ENCODE results near the gene PLPPR1. TPM values are rescaled to one million over a fixed set of nuclear protein-coding genes. Genes with fewer than 3 reads are reported as not detected.

PLPPR1 gene
- 5.0 TPM for total RNA-seq
- long read RNA-seq, partial matches to known transcripts: 1 of 9 reads
- long read RNA-seq, other reads (novel, unspliced or antisense): 2 of 9 reads

- Histone ChIP-seq H3K9me3 (no peaks in the 10 kb centered on the region), H3K27ac (no peak within 1 kb of the TSS), H3K4me1 (no peaks in the 10 kb centered on the region), H3K36me3 (no peaks in the 10 kb centered on the region), H3K27me3 (peaks cover 22% of the 10 kb centered on the region), H3K4me3 (peak within 1 kb of the TSS; percentile 45)
- DNase-seq: peak; percentile 88
- peak; percentile 94 for ATAC-seq
- TF ChIP-seq CTCF (IDR thresholded peaks at IDR 0.05): no peak
- intact Hi-C loops (cut with DNase I): no loop called here
Measured at GRCh38 chr9:101028346-101029314, at the start of gene PLPPR1. TSS of gene PLPPR1 (plus strand) at chr9:101028727.

DNA sequence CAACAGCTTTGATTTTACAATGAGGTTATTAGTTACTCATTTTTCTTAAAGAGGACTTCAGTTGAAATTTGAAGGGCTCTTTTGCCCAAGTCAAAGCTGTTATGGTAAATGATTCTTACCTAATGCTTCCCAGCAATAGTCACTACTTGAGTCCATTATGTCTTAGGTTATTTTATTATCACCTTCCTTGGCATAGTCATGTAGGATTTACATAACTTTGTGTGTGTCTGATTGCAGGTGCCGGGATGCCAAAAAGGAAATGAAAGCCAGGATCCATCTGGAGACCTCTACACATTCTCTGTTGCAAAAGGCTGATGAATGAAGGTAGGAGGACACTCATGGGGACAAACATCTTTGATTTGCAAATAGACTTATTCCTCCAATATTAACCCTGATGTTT is 38.8 kb upstream of the PLPPR1 start:
- TF ChIP-seq CTCF (IDR thresholded peaks at IDR 0.05): no peak
- no peak overlapping the region for H3K27ac ChIP-seq
- H3K36me3 ChIP-seq: no peaks in the 10 kb centered on the region
- intact Hi-C loops (cut with DNase I): no loop called here
- peak; percentile 62 for ATAC-seq
- DNase-seq: no peak
- H3K27me3 ChIP-seq: no peaks in the 10 kb centered on the region
- no peaks in the 10 kb centered on the region for H3K4me1 ChIP-seq
- no peaks in the 10 kb centered on the region for H3K9me3 ChIP-seq
- no peak overlapping the region for H3K4me3 ChIP-seq

DNA sequence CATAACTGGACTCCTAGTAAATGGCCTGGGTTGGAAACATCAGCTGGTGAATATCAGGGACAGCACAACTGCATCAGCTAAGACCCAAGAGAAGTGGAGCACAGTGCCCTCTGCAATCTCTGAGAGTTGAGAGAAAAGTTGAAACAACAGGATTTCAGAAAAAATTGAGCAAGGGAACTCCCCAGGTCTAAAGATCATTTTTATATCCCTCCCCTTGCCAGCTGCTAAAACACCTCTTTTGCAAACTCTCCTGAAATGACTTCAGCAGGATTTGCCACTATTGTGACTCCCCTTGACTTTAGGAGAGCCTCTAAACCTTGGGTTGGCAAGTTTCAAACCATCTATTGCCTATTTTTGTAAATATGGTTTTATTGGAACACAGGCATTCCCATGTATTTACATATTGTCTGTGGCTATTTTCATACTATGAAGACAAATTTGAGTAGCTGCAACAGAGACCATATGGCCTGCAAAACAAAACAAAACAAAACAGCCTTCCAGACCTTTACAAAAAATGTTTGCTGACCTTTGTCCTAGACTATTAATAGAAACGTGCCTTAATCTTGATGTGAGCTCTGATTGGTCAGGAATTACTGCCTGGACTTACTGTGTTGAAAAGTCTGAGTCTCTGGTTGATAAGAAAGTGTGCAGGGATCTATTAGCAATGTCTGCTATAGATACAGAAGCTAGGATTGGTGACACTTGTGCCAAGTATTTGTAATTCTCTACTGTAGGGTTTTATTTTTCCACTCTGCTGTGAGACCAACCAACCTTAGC is 37.7 kb upstream of the PLPPR1 start:
- no peaks in the 10 kb centered on the region for H3K9me3 ChIP-seq
- no peak overlapping the region for H3K4me3 ChIP-seq
- intact Hi-C loops (cut with DNase I): no loop called here
- H3K27me3 ChIP-seq: no peaks in the 10 kb centered on the region
- H3K27ac ChIP-seq: no peak overlapping the region
- no peaks in the 10 kb centered on the region for H3K4me1 ChIP-seq
- DNase-seq: no peak
- H3K36me3 ChIP-seq: no peaks in the 10 kb centered on the region
- ATAC-seq: no peak
- no peak for TF ChIP-seq CTCF (IDR thresholded peaks at IDR 0.05)

DNA sequence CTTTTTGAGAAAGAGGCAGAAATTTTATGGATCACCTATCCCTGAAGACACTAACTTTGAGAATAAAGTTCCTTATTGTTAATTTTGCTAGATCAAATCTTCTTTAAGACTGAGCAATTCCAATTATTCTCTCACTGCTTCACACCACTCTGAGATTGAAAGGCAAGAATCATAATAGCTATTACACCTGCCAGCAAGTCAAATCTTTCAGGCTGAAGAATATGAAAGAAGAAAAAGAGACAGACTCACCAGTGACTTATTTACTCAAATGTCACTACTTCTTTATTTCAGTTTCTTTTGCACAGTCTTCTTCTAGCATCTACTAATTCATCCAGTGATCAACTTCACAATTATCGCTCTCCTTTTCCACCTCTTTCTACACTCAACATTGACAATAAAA is 35.9 kb upstream of the PLPPR1 start:
- Histone ChIP-seq H3K9me3 (no peaks in the 10 kb centered on the region), H3K27ac (no peak overlapping the region)
- no peak for TF ChIP-seq CTCF (IDR thresholded peaks at IDR 0.05)

DNA sequence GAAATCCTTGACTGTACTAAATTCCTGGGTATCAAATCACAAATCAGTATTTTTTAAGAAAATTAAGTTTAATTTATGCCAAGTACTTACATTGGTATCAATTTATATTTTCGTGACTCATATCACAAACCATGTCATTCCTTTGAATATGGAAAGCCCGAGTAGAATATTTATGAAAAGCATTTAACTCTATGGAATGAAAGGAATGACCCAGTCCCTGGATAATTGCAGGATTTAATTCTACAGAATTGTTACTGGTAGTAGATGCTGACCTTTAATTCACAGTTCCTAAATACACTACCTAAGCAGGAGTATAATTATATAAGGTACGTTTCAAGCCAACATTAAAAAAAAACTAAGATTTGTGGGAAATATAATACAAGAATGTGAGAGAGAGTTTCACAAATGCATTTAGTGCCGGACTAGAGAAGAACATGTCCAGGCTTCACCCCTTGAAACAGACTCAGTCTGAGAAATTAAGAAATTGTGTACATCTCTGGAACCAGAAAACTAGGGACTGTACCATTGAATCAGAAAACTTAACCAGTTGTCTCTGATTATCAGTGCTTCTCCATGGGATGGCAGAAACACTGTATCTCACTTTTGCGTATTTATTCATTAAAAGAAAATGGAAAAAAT is 28.5 kb upstream of the PLPPR1 start:
- Histone ChIP-seq H3K4me1 (no peaks in the 10 kb centered on the region), H3K4me3 (no peak overlapping the region), H3K36me3 (no peaks in the 10 kb centered on the region), H3K27me3 (no peaks in the 10 kb centered on the region), H3K27ac (no peak overlapping the region), H3K9me3 (no peaks in the 10 kb centered on the region)
- ATAC-seq: no peak
- intact Hi-C loops (cut with DNase I): no loop called here
- TF ChIP-seq CTCF (IDR thresholded peaks at IDR 0.05): no peak
- DNase-seq: no peak

More for the DNA sequence above, 35.9 kb upstream of the PLPPR1 start:
- no peaks in the 10 kb centered on the region for H3K4me1 ChIP-seq
- no peaks in the 10 kb centered on the region for H3K27me3 ChIP-seq
- ATAC-seq: no peak
- no peaks in the 10 kb centered on the region for H3K36me3 ChIP-seq
- DNase-seq: no peak
- intact Hi-C loops (cut with DNase I): no loop called here
- H3K4me3 ChIP-seq: no peak overlapping the region

Data from upper lobe of right lung (tissue), 1 donor.